K562 (cell line): ENCODE data around the gene PRKCE. TPM values are rescaled to one million over a fixed set of nuclear protein-coding genes. Genes with fewer than 3 reads are reported as not detected.

Experiments
- ATAC-seq: fragments of 200-7000 bp; cut with Tn5 transposase; 3 replicates; pipeline ENCODE4 v1.9.1; 2020; ENCODE audit warnings: moderate library complexity
- BruUV-seq: library from RNA; stranded (reverse); fragments of 400-500 nt; replicated peaks from 2 replicates; lab custom pipeline; 2021; lab: Mats Ljungman, UMichigan
- CTCF ChIA-PET: fragments of 300-600 bp; formaldehyde crosslinking; extraction: SDS; loops from one replicate; lab custom pipeline; 2021; ENCODE audit warnings: low intra/inter-chr PET ratio; lab: Yijun Ruan, JAX
- POLR2A ChIA-PET: fragments of 300-600, 350-650 bp; sonication (Branson Sonifier 250); formaldehyde crosslinking; extraction: SDS; loops from one replicate; lab custom pipeline; 2021; ENCODE audit warnings: antibody characterized with exemption, inconsistent platforms; lab: Yijun Ruan, JAX
- DNase-seq, 4 experiments: peaks; one replicate each; pipeline versions ENCODE4 v3.0.0 to v3.0.0-alpha.2; 2011 to 2018; ENCODE audit warnings: low spot score in 3 of 4, mixed read lengths in 3 of 4; ENCODE audit errors: extremely low read depth in 1 of 4
- FAIRE-seq: peaks from 2 replicates; lab custom pipeline; 2011; peaks lifted over from hg19 to GRCh38; lab: Jason Lieb, UNC
- H2AFZ ChIP-seq: 2 replicates; pipeline ENCODE4 v1.6.0; 2011; ENCODE audit warnings: low read depth, low read length, control low read depth, inconsistent platforms
- H3K27ac ChIP-seq: fragments of 200-600 bp; 3 replicates; pipeline ENCODE4 v1.8.0; 2011; ENCODE audit warnings: low read depth, mild to moderate bottlenecking, control low read depth, inconsistent platforms, low read length, moderate library complexity, mixed read lengths; ENCODE audit errors: extremely low read depth
- H3K27me3 ChIP-seq, 2 experiments: fragments of 300-600 bp in 1 of 2; 2 replicates in 1 of 2; 3 replicates in 1 of 2; pipeline versions ENCODE4 v1.6.0 to v1.8.0; 2011; ENCODE audit warnings: inconsistent platforms in 2 of 2, low read length in 2 of 2, mild to moderate bottlenecking in 1 of 2, mixed read lengths in 1 of 2, moderate library complexity in 1 of 2; ENCODE audit not compliant: control insufficient read depth in 2 of 2, insufficient read depth in 2 of 2
- H3K36me3 ChIP-seq: fragments of 300-600 bp; 3 replicates; pipeline ENCODE4 v1.8.0; 2011; ENCODE audit warnings: mild to moderate bottlenecking, low read length, inconsistent platforms; ENCODE audit not compliant: control insufficient read depth, insufficient read depth
- H3K4me1 ChIP-seq, 2 experiments: fragments of 200-600 bp in 1 of 2; replicated peaks in 1 of 2; 2 replicates in 1 of 2; 3 replicates in 1 of 2; pipeline versions ENCODE4 v1.5.1 to v1.8.0; 2011; ENCODE audit warnings: inconsistent platforms in 2 of 2, low read length in 2 of 2, mild to moderate bottlenecking in 1 of 2, mixed read lengths in 1 of 2, moderate library complexity in 1 of 2; ENCODE audit not compliant: control insufficient read depth in 2 of 2, insufficient read depth in 2 of 2
- H3K4me2 ChIP-seq: 2 replicates; pipeline ENCODE4 v1.6.1; 2011; ENCODE audit warnings: low read length, control low read depth, inconsistent platforms, mixed read lengths; ENCODE audit not compliant: insufficient read depth
- H3K4me3 ChIP-seq: fragments of 200-600 bp; sonication (generic), shearing (Covaris generic); 2 replicates; pipeline ENCODE4 v1.5.1; 2016; ENCODE audit warnings: control low read depth, inconsistent platforms
- H3K79me2 ChIP-seq: fragments of 200-600 bp; 3 replicates; pipeline ENCODE4 v1.8.0; 2011; ENCODE audit warnings: low read length, inconsistent platforms; ENCODE audit not compliant: control insufficient read depth, insufficient read depth
- H3K9ac ChIP-seq, 2 experiments: 2 replicates each; pipeline versions ENCODE4 v1.6.0 to v1.6.1; 2011; ENCODE audit warnings: low read depth in 2 of 2, low read length in 2 of 2, control low read depth in 1 of 2, inconsistent platforms in 1 of 2, mild to moderate bottlenecking in 1 of 2, mixed read lengths in 1 of 2; ENCODE audit not compliant: insufficient read depth in 1 of 2
- H3K9me1 ChIP-seq: one replicate; pipeline ENCODE4 v1.6.0; 2011; ENCODE audit warnings: inconsistent platforms, mild to moderate bottlenecking, low read length, moderate library complexity; ENCODE audit not compliant: control insufficient read depth, insufficient read depth
- H3K9me3 ChIP-seq: replicated peaks from 2 replicates; pipeline ENCODE4 v1.5.1; 2011; ENCODE audit warnings: low read depth, low read length, inconsistent platforms; ENCODE audit not compliant: control insufficient read depth, insufficient read depth
- H4K20me1 ChIP-seq: replicated peaks from 2 replicates; pipeline ENCODE4 v1.6.1; 2011; ENCODE audit warnings: low read length, inconsistent platforms, mixed read lengths; ENCODE audit not compliant: control insufficient read depth, insufficient read depth
- DPF2 ChIP-seq: fragments of 450-650 bp; IDR thresholded peaks from 2 replicates; pipeline ENCODE4 v1.6.1; 2016
- FOXA3 ChIP-seq, 2 experiments: fragments of 450-650 bp in 1 of 2; sonication (generic) in 1 of 2; formaldehyde crosslinking; IDR thresholded peaks in 1 of 2; conservative IDR thresholded peaks in 1 of 2; 2 replicates each; pipeline versions ENCODE4 v1.4.0 to v1.8.0; 2020 to 2022; ENCODE audit warnings: mild to moderate bottlenecking in 2 of 2, missing genetic modification reagents in 1 of 2
- HIVEP1 ChIP-seq: fragments of 250-450 bp; sonication (Bioruptor Pico); IDR thresholded peaks from 2 replicates; pipeline ENCODE4 v1.4.0; 2020; ENCODE audit warnings: mild to moderate bottlenecking
- MXI1 ChIP-seq: IDR thresholded peaks from 2 replicates; pipeline ENCODE4 v1.6.1; 2011; ENCODE audit warnings: low read depth, mild to moderate bottlenecking, improper control_type of control experiment, low read length
- NR2F6 ChIP-seq: fragments of 450-650 bp; formaldehyde crosslinking; IDR thresholded peaks from 2 replicates; pipeline ENCODE4 v1.4.0; 2020; ENCODE audit warnings: mild to moderate bottlenecking
- SREBF2 ChIP-seq: sonication (generic); formaldehyde crosslinking; IDR thresholded peaks from 2 replicates; pipeline ENCODE4 v1.4.0; 2020; ENCODE audit warnings: mild to moderate bottlenecking, missing genetic modification reagents
- SRSF7 ChIP-seq: fragments of 200-400 bp; formaldehyde crosslinking; optimal IDR thresholded peaks from 2 replicates; pipeline ENCODE3; 2017; ENCODE audit warnings: mild to moderate bottlenecking, low read depth, low read length
- YY1 ChIP-seq, 3 experiments: IDR thresholded peaks; 2 replicates each; pipeline ENCODE4 v1.6.1; 2011; ENCODE audit warnings: low read length in 2 of 3, mild to moderate bottlenecking in 2 of 3, moderate library complexity in 2 of 3, borderline replicate concordance in 1 of 3, control low read depth in 1 of 3, low read depth in 1 of 3; ENCODE audit not compliant: insufficient read depth in 3 of 3, insufficient replicate concordance in 2 of 3, control insufficient read depth in 1 of 3, insufficient read length in 1 of 3; ENCODE audit errors: extremely low read depth in 1 of 3
- ZNF384 ChIP-seq: IDR thresholded peaks from 2 replicates; pipeline ENCODE4 v1.6.1; 2012; ENCODE audit warnings: low read depth, low read length, improper control_type of control experiment
- WGBS: fragments of 100-300 bp; shearing (Covaris generic); methylation state at CpG from one replicate; pipeline ENCODE4 v1.1.6; 2016; ENCODE audit warnings: low coverage, mixed read lengths; ENCODE audit not compliant: insufficient coverage; ENCODE audit errors: missing lambda C conversion rate; 5-methylcytosine and 5-hydroxymethylcytosine counted together
- in situ Hi-C: fragments of 300-500 bp; cut with MboI; formaldehyde crosslinking; loops from 4 replicates; pipeline ENCODE4 v1.15.0; 2018; ENCODE audit warnings: inconsistent platforms, mixed read lengths
- intact Hi-C: fragments of 100-400 bp; cut with micrococcal nuclease; formaldehyde crosslinking; loops from 2 replicates; pipeline ENCODE4 v1.14.2; 2022
- polyA plus RNA-seq, 8 experiments: library from polyadenylated mRNA; depleted of rRNA in 4 of 8; stranded (reverse) in 5 of 8; unstranded in 3 of 8; fragments of >200 nt; fragmentation: Nextera tagmentation in 2 of 8; fragmentation: Illumina TruSeq in 1 of 8; extraction: Ambion mirVana in 2 of 8; extraction: Trizol in 1 of 8; gene quantifications; 2 replicates each; pipeline versions ENCODE4 v1.2.1 to v1.2.3, GENCODE V29; 2011 to 2014; ENCODE audit warnings: inconsistent platforms in 1 of 8, missing spikeins in 1 of 8
- total RNA-seq, 7 experiments: library from RNA; depleted of rRNA in 6 of 7; stranded (reverse); fragments of >200 nt in 6 of 7; fragmentation: Illumina TruSeq in 2 of 7; extraction: Trizol in 2 of 7; gene quantifications; 2 replicates each; pipeline versions ENCODE4 v1.2.1 to v1.2.3, GENCODE V29; 2011 to 2021; ENCODE audit warnings: low replicate concordance in 1 of 7
- TF ChIP-seq, protein P1 (sequence below): sonication (generic); formaldehyde crosslinking; IDR thresholded peaks from 2 replicates; pipeline ENCODE4 v1.8.1; 2023; ENCODE audit warnings: missing genetic modification reagents, mild to moderate bottlenecking, borderline replicate concordance

PRKCE gene
- total and polyA plus RNA-seq, 9 of the 15 experiments (the other 6 are each of a cell fraction or from before 2014, with no cell fraction given) = 0.06 to 1.0 (median 0.22) TPM; not detected in 1

- Histone ChIP-seq H3K9me3 (no peaks in the 10 kb centered on the region), H3K27me3 (peaks cover 15 to 53% of the 10 kb centered on the region in 2 experiments; a peak in 4 of 5 replicates), H3K79me2 (no peaks in the 10 kb centered on the region), H3K4me3 (no peak overlapping the region), H3K36me3 (no peaks in the 10 kb centered on the region), H3K4me2 (no peak overlapping the region), H3K9ac (no peak overlapping the region), H3K4me1 (no peaks in the 10 kb centered on the region; a peak in 1 of 5 replicates), H4K20me1 (no peaks in the 10 kb centered on the region; the same call in 1 of the 2 replicates), H3K27ac (no peak overlapping the region), H2AFZ (no peak overlapping the region), H3K9me1 (no peaks in the 10 kb centered on the region)
- no peak for ATAC-seq
- FAIRE-seq = no peak
- ChIA-PET POLR2A (interaction anchor here (0.6 to 1.5 kb wide), 4 partner anchors 10 to 204 kb away, joined by 3 to 4 read pairs (median 4); no protein-coding TSS in a partner anchor), CTCF (no interaction called here)
- TF ChIP-seq YY1 (IDR thresholded peaks at IDR 0.05; ENCODE audit: borderline replicate concordance in 1 of 3, control insufficient read depth in 1 of 3, extremely low read depth in 1 of 3, insufficient read depth in 3 of 3, insufficient read length in 1 of 3, insufficient replicate concordance in 2 of 3, low read depth in 1 of 3, low read length in 2 of 3) (no peak), MXI1 (no peak), HIVEP1 (CRISPR knock-in tag) (no peak), DPF2 (no peak), FOXA3 (CRISPR knock-in tag; conservative IDR thresholded peaks at IDR 0.05 in 1 of 2, IDR thresholded peaks at IDR 0.05 in 1 of 2) (no peak), SRSF7 (no peak), NR2F6 (CRISPR knock-in tag) (no peak), SREBF2 (CRISPR knock-in tag) (no peak), ZNF384 (no peak)
- TF ChIP-seq, protein P1, sequence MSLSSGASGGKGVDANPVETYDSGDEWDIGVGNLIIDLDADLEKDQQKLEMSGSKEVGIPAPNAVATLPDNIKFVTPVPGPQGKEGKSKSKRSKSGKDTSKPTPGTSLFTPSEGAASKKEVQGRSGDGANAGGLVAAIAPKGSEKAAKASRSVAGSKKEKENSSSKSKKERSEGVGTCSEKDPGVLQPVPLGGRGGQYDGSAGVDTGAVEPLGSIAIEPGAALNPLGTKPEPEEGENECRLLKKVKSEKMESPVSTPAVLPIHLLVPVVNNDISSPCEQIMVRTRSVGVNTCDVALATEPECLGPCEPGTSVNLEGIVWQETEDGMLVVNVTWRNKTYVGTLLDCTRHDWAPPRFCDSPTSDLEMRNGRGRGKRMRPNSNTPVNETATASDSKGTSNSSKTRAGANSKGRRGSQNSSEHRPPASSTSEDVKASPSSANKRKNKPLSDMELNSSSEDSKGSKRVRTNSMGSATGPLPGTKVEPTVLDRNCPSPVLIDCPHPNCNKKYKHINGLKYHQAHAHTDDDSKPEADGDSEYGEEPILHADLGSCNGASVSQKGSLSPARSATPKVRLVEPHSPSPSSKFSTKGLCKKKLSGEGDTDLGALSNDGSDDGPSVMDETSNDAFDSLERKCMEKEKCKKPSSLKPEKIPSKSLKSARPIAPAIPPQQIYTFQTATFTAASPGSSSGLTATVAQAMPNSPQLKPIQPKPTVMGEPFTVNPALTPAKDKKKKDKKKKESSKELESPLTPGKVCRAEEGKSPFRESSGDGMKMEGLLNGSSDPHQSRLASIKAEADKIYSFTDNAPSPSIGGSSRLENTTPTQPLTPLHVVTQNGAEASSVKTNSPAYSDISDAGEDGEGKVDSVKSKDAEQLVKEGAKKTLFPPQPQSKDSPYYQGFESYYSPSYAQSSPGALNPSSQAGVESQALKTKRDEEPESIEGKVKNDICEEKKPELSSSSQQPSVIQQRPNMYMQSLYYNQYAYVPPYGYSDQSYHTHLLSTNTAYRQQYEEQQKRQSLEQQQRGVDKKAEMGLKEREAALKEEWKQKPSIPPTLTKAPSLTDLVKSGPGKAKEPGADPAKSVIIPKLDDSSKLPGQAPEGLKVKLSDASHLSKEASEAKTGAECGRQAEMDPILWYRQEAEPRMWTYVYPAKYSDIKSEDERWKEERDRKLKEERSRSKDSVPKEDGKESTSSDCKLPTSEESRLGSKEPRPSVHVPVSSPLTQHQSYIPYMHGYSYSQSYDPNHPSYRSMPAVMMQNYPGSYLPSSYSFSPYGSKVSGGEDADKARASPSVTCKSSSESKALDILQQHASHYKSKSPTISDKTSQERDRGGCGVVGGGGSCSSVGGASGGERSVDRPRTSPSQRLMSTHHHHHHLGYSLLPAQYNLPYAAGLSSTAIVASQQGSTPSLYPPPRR (CRISPR knock-in tag) = no peak
- intact Hi-C loops = no loop called here
- in situ Hi-C loops = no loop called here
- WGBS = 5% methylated on average over 1 of the region's 1 CpG
- DNase-seq = no peak
- no TSS peak for BruUV-seq
Observed at GRCh38 chr2:45770811-45771210, 119.3 kb downstream of the PRKCE start.
